GM19463 (cell line): ENCODE measurements around the gene TAB2.
"Not testable (repeated sequence)": the region's sequence is repeated elsewhere in the genome, so short reads cannot be mapped to it uniquely, and the experiment has no call there.

Source experiments
- ATAC-seq: cut with Tn5 transposase; IDR thresholded peaks from one replicate; pipeline ENCODE4 v1.9.1; 2021; ENCODE audit warnings: mild to moderate bottlenecking, moderate library complexity; ENCODE audit not compliant: unreplicated experiment

The TAB2 gene

DNA sequence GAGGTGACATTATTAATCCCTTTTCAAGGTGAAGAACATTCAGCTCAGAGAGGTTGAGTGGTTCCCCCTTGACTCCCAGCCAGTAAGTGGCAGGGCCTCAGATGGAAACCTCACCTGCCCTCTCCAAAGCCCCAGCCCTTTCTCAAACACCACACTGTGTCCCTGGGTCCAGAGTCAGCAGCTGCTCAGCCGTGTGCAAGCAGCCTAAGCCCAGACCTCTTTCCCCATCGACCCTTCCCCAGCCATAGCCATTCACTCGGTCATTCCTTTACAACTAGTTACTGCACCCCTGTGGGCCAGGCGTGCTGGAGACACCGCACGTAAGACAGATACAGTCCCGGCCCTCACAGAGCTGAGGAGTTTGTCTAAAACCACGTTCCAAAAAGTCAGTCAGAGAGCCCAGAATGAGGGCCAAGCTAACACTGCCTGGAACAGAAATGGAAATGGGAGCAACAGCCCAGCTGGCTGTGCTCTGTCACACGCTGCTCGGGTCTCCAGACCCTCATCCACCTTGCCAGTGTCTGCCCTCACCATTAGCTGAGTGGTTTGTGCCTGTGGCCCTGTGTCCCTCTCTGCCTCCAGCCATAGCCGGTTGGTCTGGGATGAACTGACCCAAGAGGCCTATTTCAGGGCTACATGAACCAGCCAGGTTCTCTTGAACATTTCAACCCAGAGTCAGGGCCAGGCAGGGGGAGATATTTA, 137.7 kb downstream of the TAB2 start:
- ATAC-seq, result no peak

DNA sequence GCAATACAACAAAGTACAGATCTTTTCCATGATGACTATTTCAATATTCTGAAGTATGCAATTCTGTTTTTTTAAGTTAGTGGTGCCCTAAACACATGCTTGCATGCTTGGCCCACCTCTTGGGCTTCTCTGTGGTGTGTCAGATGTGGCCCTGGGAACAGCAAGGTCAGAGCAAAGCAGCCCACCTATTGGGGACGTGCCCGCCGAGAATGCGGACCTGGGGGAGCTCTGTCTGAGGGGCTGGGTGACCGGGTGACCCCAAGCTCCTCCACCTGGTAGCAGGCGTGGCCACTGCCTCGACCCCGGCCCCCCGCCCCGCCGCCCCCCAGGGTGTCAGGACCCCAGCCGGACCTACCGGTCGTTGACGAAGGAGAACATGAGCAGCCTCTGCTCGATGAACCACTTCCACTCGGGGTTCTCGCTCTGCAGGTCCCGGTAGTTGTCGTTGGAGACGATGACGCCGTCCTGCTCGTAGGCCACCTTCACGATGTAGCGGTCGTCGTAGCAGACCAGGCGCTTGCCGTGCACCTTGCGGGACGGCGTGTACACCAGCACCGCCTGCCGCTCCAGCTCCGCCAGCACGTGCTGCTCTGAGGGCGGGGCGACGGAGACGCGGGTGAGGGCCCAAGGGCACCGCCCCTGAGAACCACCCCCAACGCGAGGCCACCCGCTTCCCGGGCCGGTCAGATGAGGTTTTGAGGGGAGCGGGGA, 139.0 kb downstream of the TAB2 start:
- ATAC-seq, result no peak

DNA sequence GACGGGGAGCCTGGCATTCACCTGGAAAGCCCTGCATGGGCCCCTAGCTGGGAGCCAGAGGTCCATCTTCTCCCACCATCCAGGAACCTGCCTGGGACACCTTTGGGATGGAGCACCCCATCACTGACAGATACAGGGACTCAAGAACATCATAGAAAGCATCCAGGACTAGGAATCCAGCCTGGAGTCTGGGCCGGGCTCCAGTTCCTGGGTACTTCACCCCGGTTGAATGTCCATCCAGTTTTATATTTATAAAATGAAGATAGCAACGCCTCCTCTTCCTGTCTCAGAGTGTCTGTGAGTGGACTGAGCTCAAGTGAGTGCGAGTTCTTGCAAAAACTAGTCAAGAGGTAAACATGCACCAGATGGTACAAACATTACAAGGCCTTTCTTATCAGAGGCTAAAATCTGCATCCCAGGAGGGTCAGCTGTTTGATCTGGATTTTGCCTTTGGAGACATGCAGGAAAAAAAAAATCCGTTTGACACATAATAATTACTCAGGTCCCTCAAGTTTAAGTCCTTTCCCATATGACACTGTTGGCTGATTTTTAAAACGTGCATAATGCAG, 139.9 kb downstream of the TAB2 start:
- ATAC-seq, result no peak

DNA sequence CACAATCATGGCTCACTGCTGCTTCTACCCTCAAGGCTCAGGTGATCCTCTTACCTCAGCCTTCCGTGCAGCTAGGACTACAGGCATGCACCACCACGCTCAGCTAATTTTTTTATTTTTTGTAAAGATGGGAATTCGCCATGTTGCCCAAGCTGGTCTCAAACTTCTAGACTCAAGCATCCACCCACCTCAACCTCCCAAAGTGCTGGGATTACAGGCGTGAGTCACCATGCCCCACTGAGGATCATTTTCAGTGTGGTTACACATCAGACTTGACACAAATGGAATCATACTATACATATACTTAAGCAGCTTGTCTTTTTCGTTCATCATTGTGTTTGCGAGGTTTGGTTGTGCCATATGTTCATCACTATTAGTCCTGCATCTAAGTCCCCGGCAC, 140.7 kb downstream of the TAB2 start:
- ATAC-seq, result no peak

DNA sequence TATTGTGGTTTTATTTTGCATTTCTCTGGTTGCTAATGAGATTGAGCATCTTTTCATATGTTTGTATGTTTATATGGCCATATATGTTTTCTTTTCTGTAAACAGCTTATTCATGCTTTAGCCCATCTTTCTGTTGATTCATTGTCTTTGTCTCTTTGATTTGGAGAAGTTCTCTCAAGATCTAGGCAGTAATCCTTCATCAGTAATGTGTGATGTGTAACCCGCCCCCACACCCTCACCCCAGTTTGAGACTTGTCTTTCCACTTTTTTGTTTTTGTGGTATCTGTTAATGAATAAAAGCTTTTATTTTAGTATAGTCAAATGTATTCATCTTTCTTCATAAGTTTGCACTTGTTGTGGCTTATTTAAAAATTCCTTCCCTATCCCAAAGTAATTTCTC, 141.3 kb downstream of the TAB2 start:
- ATAC-seq, result no peak

DNA sequence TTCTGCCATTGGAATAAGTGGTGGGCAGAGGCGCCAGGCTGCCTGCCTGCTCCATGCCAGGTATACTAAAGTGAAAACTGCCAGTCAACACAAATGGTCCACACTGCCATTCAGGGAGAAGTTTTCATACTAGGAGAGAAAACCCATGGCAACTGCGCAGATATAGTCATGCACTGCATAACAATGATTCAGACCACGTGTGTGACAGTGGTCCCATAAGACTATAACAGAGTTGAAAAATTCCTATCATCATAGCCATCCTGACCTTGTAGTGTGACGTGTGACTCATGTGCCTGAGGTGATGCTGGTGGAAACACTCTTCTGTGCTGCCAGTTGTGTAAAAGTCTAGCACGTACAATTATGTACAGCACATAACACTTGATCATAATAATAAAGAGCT, 142.2 kb downstream of the TAB2 start:
- no peak for ATAC-seq

DNA sequence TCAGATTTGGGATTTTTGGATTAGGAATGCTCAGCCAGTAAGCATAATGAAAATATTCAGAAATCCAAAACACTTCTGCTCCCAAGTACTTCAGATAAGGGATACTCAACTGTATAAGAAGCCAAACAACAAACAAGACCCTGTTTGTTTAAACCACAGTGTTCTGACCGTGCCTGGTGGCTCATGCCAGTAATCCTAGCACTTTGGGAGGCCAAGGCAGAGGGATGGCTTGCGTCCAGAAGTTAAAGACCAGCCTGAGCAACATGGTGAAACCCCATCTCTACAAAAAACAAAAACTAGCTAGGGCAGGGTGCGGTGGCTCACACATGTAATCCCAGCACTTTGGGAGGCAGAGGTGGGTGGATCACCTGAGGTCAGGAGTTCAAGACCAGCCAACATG, 142.7 kb downstream of the TAB2 start:
- not testable (repeated sequence) for ATAC-seq
